Hematopoietic multipotent progenitor cell treated with erythropoietin and hydrocortisone succinate and interleukin-3 and kit ligand, for 17 days (in vitro differentiated cells): ENCODE measurements around the gene STEAP3.

ENCODE experiments used
- DNase-seq: peaks from one replicate; pipeline ENCODE4 v3.0.0-alpha.2; 2015; ENCODE audit warnings: low spot score

STEAP3 gene

GRCh38 chr2:119294671-119295070 is 71.0 kb downstream of the STEAP3 start:
- no peak for DNase-seq

GRCh38 chr2:119295688-119296375 is 72.2 kb downstream of the STEAP3 start:
- no peak for DNase-seq

GRCh38 chr2:119301413-119301812 is 77.8 kb downstream of the STEAP3 start:
- DNase-seq = no peak

GRCh38 chr2:119304847-119305246 is 81.2 kb downstream of the STEAP3 start:
- no peak for DNase-seq

- no peak for DNase-seq
These were observed 82.0 kb downstream of the STEAP3 start for GRCh38 chr2:119305497-119306195.

GRCh38 chr2:119306196-119306590 is 82.6 kb downstream of the STEAP3 start:
- no peak for DNase-seq

GRCh38 chr2:119307419-119308140 is 83.9 kb downstream of the STEAP3 start:
- no peak for DNase-seq

- DNase-seq = no peak
These were observed 85.2 kb downstream of the STEAP3 start for GRCh38 chr2:119308793-119309330.

- no peak for DNase-seq
These were observed 87.7 kb downstream of the STEAP3 start for GRCh38 chr2:119311371-119311770.

- no peak for DNase-seq
These were observed 88.2 kb downstream of the STEAP3 start for GRCh38 chr2:119311831-119312230.
